HUES64 (cell line): ENCODE data around the gene PDLIM7.
A peak's percentile ranks its signal among the peaks of the same experiment; 100 is the strongest.

Source experiments
- H3K27ac ChIP-seq: 2 replicates; pipeline ENCODE4 v1.7.0; 2013; ENCODE audit warnings: low read depth, low read length, inconsistent platforms
- H3K27me3 ChIP-seq: 2 replicates; pipeline ENCODE4 v1.6.1; 2013; ENCODE audit warnings: mild to moderate bottlenecking, low read length; ENCODE audit not compliant: insufficient read depth
- H3K36me3 ChIP-seq: 2 replicates; pipeline ENCODE4 v1.6.1; 2013; ENCODE audit warnings: mild to moderate bottlenecking, low read length; ENCODE audit not compliant: insufficient read depth
- H3K4me1 ChIP-seq: 2 replicates; pipeline ENCODE4 v1.6.1; 2013; ENCODE audit warnings: mild to moderate bottlenecking, low read length, moderate library complexity; ENCODE audit not compliant: insufficient read depth
- H3K4me3 ChIP-seq: 2 replicates; pipeline ENCODE4 v1.5.1; 2013; ENCODE audit warnings: mild to moderate bottlenecking, low read length, moderate library complexity
- H3K9ac ChIP-seq: 2 replicates; pipeline ENCODE4 v1.6.1; 2013; ENCODE audit warnings: mild to moderate bottlenecking, low read depth, low read length
- H3K9me3 ChIP-seq: 2 replicates; pipeline ENCODE4 v1.6.1; 2013; ENCODE audit warnings: low read depth, low read length; ENCODE audit not compliant: insufficient read depth
- WGBS: fragments of 150-250, 120-280 bp; methylation state at CpG from one replicate; pipeline ENCODE4 v1.1.7; 2013; ENCODE audit warnings: missing lambda C conversion rate; 5-methylcytosine and 5-hydroxymethylcytosine counted together

Gene PDLIM7

GRCh38 chr5:177459357-177459756 is 38.0 kb downstream of the PDLIM7 start:
- 83% methylated on average over 11 of the region's 11 CpGs for WGBS
- H3K9me3 ChIP-seq: no peaks in the 10 kb centered on the region
- H3K4me1 ChIP-seq: peaks cover 10% of the 10 kb centered on the region; the same call in 1 of the 2 replicates
- peaks cover 62% of the 10 kb centered on the region for H3K36me3 ChIP-seq
- 0 out of 2 replicates have a peak overlapping the region, but pooled peaks have one; percentile 25 for H3K27ac ChIP-seq
- H3K9ac ChIP-seq: no peak overlapping the region
- no peak overlapping the region for H3K4me3 ChIP-seq
- no peaks in the 10 kb centered on the region for H3K27me3 ChIP-seq

GRCh38 chr5:177458912-177459350 is 38.5 kb downstream of the PDLIM7 start:
- peaks cover under 1% of the 10 kb centered on the region; the same call in 1 of the 2 replicates for H3K27me3 ChIP-seq
- peaks cover 11% of the 10 kb centered on the region; the same call in 1 of the 2 replicates for H3K4me1 ChIP-seq
- H3K36me3 ChIP-seq: peaks cover 62% of the 10 kb centered on the region
- H3K9ac ChIP-seq: no peak overlapping the region
- H3K27ac ChIP-seq: 0 out of 2 replicates have a peak overlapping the region, but pooled peaks have one; percentile 25
- WGBS: 95% methylated on average over 14 of the region's 14 CpGs
- H3K4me3 ChIP-seq: no peak overlapping the region
- no peaks in the 10 kb centered on the region for H3K9me3 ChIP-seq

GRCh38 chr5:177457852-177458681 is 39.3 kb downstream of the PDLIM7 start:
- H3K9ac ChIP-seq: no peak overlapping the region
- WGBS: 87% methylated on average over 20 of the region's 20 CpGs
- H3K4me1 ChIP-seq: peaks cover 19% of the 10 kb centered on the region; the same call in 1 of the 2 replicates
- no peak overlapping the region for H3K4me3 ChIP-seq
- no peaks in the 10 kb centered on the region for H3K9me3 ChIP-seq
- peaks cover 8% of the 10 kb centered on the region; the same call in 1 of the 2 replicates for H3K27me3 ChIP-seq
- H3K27ac ChIP-seq: peak overlapping the region; percentile 58; the same call in 1 of the 2 replicates
- peaks cover 55% of the 10 kb centered on the region for H3K36me3 ChIP-seq

GRCh38 chr5:177456976-177457851 is 40.2 kb downstream of the PDLIM7 start:
- peaks cover 8% of the 10 kb centered on the region; the same call in 1 of the 2 replicates for H3K27me3 ChIP-seq
- H3K27ac ChIP-seq: peak overlapping the region; percentile 63; the same call in 1 of the 2 replicates
- no peak overlapping the region for H3K9ac ChIP-seq
- H3K4me1 ChIP-seq: peaks cover 22% of the 10 kb centered on the region; the same call in 1 of the 2 replicates
- H3K4me3 ChIP-seq: no peak overlapping the region
- WGBS: 84% methylated on average over 19 of the region's 24 CpGs
- H3K36me3 ChIP-seq: peaks cover 48% of the 10 kb centered on the region
- H3K9me3 ChIP-seq: no peaks in the 10 kb centered on the region

- Histone ChIP-seq H3K9ac (no peak overlapping the region), H3K4me1 (peaks cover 22% of the 10 kb centered on the region; the same call in 1 of the 2 replicates)
Observed at GRCh38 chr5:177456591-177456964, 40.8 kb downstream of the PDLIM7 start.

GRCh38 chr5:177455661-177456590 is 41.5 kb downstream of the PDLIM7 start:
- WGBS: 4% methylated on average over 76 of the region's 76 CpGs
- Histone ChIP-seq H3K9ac (peak overlapping the region; percentile 88), H3K9me3 (no peaks in the 10 kb centered on the region), H3K27ac (peak overlapping the region; percentile 87), H3K27me3 (peaks cover 8% of the 10 kb centered on the region; the same call in 1 of the 2 replicates), H3K4me1 (peaks cover 22% of the 10 kb centered on the region; the same call in 1 of the 2 replicates), H3K36me3 (peaks cover 38% of the 10 kb centered on the region), H3K4me3 (peak overlapping the region; percentile 64)

More at GRCh38 chr5:177456591-177456964, 40.8 kb downstream of the PDLIM7 start:
- no peaks in the 10 kb centered on the region for H3K9me3 ChIP-seq
- peaks cover 41% of the 10 kb centered on the region for H3K36me3 ChIP-seq
- H3K27me3 ChIP-seq: peaks cover 8% of the 10 kb centered on the region; the same call in 1 of the 2 replicates
- WGBS: 68% methylated on average over 10 of the region's 12 CpGs
- peak overlapping the region; percentile 35; the same call in 1 of the 2 replicates for H3K27ac ChIP-seq
- no peak overlapping the region for H3K4me3 ChIP-seq

- no peaks in the 10 kb centered on the region for H3K9me3 ChIP-seq
- H3K27me3 ChIP-seq: peaks cover 8% of the 10 kb centered on the region; the same call in 1 of the 2 replicates
- peak overlapping the region; percentile 88 for H3K9ac ChIP-seq
- peak overlapping the region; percentile 64 for H3K4me3 ChIP-seq
- peaks cover 32% of the 10 kb centered on the region for H3K36me3 ChIP-seq
- under 1% methylated on average over 80 of the region's 80 CpGs for WGBS
- H3K4me1 ChIP-seq: peaks cover 22% of the 10 kb centered on the region; the same call in 1 of the 2 replicates
- peak overlapping the region; percentile 87 for H3K27ac ChIP-seq
Observed at GRCh38 chr5:177455036-177455660, 42.3 kb downstream of the PDLIM7 start.

- Histone ChIP-seq H3K9ac (peak overlapping the region; percentile 88), H3K4me1 (peaks cover 22% of the 10 kb centered on the region; the same call in 1 of the 2 replicates), H3K36me3 (peaks cover 26% of the 10 kb centered on the region), H3K4me3 (peak overlapping the region; percentile 64), H3K27me3 (peaks cover 8% of the 10 kb centered on the region; the same call in 1 of the 2 replicates), H3K9me3 (no peaks in the 10 kb centered on the region), H3K27ac (peak overlapping the region; percentile 87; the same call in 1 of the 2 replicates)
- under 1% methylated on average over 84 of the region's 84 CpGs for WGBS
Observed at GRCh38 chr5:177454397-177455035, 42.9 kb downstream of the PDLIM7 start.

GRCh38 chr5:177453852-177454396 is 43.5 kb downstream of the PDLIM7 start:
- Histone ChIP-seq H3K9ac (peak overlapping the region; percentile 81), H3K4me1 (peaks cover 22% of the 10 kb centered on the region; the same call in 1 of the 2 replicates), H3K36me3 (peaks cover 20% of the 10 kb centered on the region), H3K27ac (peak overlapping the region; percentile 55; the same call in 1 of the 2 replicates), H3K9me3 (no peaks in the 10 kb centered on the region), H3K4me3 (peak overlapping the region; percentile 64), H3K27me3 (peaks cover 8% of the 10 kb centered on the region; the same call in 1 of the 2 replicates)
- WGBS: 13% methylated on average over 27 of the region's 31 CpGs
